AG08396 (cell line): Measurements from ENCODE around the gene NUDT14.

Source experiments
- DNase-seq: peaks from one replicate; pipeline ENCODE4 v3.0.0; 2012; ENCODE audit warnings: low spot score, mixed read lengths

The NUDT14 gene

DNA sequence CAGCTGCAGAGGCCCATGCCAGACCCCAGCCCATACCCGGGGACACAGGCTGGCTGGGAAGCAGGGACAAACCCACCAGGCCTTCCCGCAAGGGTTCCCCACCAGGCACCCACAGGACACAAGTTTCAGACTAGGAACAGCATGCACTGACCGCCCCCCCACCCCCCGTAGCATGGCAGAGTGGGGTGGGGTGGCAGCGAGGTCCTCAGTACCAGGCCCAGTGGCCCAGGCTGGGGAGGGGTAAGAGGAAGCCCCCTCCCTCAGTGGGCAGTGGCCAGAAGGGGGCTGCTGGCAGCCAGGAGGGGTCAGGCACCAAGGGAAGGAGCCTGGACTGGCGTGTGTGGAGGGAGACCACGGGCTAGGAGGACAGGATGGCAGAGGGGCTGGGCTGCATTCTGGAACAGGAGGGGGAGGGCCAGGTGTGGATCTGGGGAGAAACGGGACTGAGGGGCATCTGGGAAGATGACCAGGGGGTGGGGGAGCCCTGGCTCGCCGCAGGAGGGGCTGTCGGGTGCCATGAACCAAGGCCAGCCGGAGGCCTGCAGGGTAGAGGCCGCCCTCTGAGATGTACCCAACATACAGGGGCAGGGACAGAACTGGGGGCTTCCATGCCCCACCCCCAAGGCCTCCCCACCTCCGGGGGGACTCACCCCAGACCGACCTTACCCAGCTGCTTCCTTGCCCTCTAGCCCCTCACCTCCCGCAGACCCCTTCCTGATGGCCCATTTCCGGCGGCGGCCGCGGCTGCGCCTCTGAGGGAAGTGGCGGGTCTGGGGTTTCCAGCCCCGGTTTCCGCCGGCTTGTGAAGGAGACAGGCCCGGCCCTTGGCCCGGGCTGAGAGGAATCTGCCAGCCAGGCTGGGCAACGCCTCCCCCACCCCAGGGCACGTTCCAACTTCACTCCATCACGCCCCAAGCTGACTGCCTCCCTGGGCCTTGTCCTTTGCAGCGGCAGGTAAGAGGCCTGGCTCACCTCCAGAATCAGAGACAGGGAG, 6.9 kb downstream of the NUDT14 start:
- no peak for DNase-seq

DNA sequence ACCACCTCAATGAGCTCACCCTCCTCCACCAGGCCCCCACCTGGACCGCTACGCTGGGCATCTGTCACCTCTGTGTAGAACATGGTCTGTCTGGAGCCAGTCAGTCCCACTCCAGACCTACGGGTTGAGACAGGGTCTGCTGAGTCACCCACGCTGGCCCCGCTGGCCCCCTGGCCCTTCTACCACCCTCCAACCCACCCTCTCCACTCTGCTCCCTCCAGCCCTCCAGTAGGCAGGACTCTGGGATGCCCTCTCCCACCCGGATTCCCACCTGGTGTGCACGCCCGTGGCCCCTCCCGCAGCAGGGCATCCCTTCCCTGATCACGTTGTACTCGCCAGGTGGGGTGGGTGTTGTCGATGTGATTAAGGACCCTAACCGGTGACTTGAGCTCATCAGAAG, 8.0 kb downstream of the NUDT14 start:
- no peak for DNase-seq

DNA sequence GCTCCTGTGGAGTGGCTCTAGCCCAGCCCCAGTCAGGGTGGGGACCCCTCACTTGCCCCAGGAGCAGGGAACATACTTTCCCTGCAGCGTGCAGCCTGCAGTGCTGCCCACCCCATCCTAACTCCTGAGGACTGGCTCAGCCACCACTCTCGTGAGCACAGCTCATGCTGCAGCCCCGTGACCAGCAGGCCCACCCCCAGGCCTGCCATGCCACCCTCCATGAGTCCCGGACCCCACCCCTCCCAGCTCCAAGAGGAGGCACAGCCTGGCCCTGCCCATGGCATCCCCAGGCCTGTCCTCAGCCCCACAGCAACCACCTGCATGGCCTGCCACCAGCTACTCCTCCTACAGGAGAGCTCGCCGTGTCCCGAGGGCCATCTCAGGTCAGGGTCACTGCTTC, 8.6 kb downstream of the NUDT14 start:
- DNase-seq: no peak

DNA sequence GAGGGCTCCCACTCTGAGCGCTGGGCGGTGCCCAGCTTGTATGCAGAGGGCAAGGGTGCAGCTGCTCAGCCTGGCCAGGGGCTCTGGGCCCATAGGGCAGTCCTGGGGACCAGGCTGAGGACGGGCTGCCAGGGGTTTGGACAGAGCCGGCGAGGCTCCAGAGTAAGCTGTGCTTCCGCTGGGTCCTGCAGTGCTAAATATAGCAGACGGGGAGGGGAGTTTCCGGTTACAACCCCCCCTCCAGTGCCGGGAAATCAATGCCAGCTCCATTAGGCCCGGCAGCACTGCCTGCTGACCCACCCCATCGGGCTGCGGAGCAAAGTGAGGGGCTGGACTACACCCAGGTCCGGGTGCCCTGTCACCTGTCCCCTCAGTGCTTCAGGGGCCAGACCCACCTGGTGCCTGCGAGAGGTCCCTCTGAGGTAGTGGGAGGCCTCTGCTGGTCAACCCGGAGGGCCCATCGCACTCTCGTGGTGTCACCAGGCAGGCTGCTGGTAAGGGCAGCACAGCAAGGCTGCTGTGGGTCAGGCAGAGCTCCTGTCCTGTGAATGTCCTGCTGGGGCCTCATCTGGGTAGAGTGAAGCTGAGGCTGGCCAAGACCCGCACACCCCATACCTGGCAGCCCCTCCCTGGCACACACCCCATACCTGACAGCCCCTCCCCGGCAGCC, 10.0 kb downstream of the NUDT14 start:
- no peak for DNase-seq

DNA sequence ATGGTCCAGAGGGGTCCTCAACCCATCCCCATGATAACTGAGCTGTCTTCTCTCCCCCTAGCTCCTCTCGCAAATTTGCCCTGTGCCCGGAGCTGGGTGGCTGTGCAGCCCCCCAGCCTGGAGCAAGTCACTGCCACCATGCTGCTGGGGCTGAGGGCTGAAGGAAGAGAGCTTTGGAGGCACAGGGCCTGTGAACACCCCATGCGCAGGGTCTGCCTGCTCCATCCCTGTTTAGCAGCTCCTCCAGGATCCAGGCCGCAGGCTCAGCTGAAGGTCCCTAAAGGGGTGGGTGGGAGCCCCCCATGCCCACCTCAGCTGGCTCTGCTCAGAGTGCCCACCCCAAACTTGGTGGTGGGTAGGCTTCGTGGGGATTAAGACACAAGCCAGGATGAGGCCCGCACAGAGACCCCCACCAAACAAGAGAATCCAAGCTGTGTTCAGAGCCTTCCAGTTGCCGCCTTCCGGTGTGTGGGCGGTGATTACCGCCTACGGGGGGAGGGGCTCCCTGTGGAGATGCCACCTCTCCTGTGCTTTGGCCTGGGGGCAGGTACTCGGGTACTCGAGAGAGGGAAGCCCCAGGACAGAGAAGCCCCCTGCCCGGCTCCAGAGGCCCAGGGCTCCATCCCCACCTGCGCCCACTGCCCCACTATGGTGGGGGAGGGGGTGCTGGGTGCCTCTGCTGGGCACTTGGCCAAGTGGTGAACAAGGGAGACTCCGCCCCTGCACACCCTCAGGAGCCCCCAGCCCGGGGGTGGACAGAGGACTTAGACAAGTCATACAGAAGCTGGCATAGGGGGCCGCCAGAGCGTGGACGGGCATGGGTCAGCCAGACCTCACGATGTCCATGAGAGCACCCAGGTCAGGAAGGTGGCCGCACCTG, 11.1 kb downstream of the NUDT14 start:
- DNase-seq: no peak

DNA sequence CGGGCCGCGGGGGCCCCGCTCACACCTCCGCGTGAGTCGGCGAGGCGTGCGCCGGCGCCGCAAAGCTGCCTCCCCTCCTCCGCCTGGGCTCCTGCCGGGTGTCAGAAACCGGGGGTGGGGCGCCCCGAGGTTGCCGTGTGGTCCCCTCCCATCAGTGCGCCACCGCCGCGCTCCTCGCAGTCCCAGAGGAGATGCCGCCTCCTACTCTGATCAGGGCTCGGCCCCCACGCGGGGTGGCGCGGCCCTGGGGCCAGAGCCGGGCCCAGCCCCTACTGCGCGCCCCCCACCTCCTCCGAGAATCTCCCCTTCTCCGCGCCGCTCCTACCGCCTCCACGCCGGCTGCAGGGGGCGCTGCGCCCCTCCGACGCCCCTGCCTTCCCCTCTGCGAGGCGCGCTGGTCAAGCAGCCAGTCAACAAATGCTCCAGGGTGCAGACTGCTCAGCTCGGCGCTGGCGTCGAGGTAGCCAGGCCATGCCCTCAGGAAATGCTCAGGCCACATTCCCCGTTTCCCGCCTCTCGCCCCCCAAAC, 12.1 kb downstream of the NUDT14 start:
- DNase-seq: no peak

DNA sequence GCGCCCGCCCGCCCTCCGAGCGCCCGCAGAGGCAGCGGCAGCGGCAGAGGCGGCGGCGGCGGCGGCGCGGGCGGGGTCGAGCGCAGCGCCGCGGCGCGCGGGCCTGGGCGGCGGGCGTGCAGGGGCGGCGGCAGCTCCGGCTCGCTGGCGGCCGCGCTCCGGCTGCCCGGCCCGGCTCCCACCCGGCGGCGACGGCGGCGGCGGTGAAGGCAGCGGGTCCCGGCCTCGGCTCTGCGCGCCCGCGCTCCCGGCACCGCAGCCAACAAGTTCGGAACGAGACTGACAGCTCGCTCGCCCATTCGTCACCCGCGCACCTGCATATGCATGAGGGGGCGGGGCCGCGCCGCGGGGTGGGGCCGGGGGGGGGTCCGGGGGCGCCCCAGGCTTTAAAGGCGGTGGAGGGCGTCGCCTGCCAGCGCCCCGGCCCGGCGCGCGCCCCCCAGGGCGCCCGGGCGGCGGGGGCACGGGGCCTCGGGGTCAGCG, 12.6 kb downstream of the NUDT14 start, which contains the start of gene JAG2:
JAG2 (minus strand) TSS at position 281 of the 483 bp plus-strand sequence. CDS start 356 bp downstream, outside the sequence.
- no peak for DNase-seq

DNA sequence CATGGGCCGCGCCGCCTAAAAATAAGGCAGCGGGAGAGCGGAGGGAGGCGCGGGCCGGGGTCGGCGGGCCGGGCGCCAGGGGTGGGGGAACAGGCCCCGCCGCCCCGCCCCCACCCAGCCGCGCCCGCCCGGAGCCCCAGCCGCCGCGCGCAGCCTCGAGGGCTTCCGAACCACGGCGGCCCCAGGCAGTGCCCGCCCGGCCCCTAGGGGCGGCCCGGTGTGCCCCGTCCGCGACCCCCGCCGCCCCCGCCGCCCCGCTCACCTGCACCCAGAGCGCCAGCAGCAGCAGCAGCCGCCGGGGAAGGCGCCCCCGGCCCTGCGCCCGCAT, 13.1 kb downstream of the NUDT14 start:
- DNase-seq: no peak

DNA sequence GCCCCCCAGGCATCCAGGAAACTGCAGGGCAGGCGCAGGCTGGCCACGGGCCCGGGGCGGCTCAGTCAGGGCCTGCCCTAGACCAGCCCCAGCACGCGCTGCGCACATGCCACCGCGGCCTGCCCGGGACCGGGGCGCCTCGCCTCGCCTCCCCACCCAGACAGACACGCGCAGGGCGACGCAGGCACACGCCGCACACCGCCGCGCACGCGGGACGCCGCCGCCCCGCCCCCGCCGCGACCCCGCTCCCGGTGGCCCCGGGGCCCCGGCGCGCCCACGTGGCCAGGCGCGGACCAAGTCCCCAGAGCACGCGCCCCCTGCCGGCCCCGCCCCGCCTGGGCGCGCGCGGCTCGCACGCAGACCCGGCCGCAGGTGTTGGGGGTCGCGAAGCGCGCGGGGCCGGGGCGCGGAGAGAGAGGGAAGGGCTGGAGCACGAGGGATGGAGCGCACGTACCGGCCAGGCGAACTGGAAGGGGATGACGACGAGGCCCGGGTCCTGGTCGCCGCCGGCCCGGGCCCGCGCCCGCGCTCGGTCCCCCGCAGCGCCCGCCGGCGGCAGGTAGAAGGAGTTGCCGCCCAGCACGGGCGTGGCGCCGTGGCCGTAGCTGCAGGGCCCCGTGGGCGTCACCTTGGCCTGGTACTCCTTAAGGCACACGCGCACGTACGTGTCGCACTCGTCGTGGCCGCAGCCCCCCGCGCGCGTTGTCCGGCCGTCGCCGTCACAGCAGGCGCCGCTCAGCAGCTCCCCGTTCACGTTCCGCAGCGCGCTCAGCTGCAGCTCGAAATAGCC, 13.6 kb downstream of the NUDT14 start:
- no peak for DNase-seq

DNA sequence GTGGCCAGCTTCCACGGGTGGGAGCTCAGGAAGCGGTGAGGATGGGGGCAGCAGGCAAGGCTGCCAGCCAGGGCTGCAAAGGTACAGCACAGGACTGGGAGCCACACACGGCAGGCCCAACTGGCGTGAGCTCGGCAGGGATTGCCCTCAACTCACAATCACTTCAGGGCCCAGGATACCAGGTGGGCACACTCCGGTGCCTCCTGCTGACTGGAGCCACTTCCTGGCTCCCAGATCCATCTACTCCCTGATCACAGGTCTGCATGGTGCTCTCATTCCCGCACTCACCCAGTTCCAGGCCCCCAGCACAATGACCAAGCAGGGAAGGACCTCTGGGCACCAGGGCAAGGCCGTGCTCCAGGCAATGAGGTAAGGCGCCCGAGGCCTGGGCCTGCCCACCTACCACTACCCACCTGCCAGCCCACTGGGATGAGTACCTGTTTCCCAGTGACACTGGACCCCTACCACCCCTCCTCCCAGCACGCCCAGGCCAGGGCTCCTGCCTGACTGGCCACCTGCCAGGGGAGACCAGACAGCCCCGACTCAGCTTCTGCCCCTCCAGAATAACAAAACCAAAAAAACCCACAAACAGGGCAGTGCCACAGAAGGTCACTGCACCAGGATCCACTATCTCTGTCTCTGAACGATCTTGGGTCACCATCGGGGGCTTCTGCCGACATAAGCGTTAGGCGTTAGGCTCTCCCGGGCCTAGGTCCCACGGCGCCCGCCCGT, 14.4 kb downstream of the NUDT14 start:
- no peak for DNase-seq

DNA sequence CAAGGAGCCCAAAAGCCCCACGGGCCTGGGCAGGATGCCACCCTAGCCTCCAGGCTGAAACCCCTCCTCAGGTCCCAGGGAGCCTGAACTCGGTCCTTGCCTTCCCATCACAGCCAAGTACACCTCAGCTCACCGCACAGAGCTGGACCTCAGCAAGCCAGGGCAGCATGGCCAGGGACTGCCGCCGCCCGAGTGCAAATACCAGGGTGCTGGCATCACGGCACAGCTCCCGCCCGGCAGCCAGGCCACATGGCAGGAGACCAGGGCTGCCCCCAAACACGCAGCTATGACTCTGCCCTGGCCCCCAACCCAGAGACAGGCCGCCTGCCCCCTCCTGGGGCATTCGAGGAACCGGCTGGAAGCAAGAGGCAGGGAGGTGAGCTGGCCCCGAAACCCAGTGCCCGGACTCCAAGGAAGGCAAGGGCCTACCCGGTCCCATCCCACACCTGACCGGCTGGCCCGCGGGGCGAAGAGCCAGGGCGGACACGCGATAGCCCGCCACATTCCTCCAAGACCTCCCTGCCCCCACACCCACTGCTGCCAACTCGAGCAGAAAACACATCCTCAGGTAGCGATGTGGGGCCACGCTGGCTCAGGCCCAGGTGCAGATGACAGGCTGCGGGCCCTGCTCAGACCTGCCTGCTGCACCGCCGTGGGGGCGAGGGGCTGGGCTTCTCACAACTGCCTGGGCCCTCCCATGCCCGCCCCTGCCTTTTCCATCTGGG, 15.2 kb downstream of the NUDT14 start:
- no peak for DNase-seq

DNA sequence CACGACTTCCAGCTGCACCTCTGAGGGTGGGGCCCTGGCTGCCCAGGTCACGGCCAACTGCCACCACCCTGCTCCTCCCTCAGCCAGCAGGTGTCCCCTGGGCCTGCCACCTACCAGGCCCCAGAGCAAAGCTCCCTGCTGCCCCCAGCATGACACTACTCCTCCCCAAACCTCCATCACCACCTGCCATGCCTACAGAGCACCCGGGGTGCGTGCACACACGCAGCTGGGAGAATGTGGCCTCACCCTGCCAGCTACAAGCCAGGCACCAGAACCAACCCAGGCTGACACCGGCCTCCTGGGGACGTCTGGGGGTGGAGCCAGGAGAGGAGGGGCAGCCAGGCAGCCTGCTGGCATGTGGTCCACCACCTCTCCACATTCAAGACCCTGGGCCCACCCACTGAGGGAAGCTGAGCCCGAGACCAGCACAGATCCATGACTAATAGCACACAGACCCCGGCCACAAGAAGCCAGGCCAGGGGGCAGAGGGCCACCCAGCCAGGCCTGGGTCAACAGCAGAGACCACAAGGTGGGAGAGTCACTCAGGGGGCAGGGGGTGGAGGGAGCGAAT, 15.9 kb downstream of the NUDT14 start:
- no peak for DNase-seq

DNA sequence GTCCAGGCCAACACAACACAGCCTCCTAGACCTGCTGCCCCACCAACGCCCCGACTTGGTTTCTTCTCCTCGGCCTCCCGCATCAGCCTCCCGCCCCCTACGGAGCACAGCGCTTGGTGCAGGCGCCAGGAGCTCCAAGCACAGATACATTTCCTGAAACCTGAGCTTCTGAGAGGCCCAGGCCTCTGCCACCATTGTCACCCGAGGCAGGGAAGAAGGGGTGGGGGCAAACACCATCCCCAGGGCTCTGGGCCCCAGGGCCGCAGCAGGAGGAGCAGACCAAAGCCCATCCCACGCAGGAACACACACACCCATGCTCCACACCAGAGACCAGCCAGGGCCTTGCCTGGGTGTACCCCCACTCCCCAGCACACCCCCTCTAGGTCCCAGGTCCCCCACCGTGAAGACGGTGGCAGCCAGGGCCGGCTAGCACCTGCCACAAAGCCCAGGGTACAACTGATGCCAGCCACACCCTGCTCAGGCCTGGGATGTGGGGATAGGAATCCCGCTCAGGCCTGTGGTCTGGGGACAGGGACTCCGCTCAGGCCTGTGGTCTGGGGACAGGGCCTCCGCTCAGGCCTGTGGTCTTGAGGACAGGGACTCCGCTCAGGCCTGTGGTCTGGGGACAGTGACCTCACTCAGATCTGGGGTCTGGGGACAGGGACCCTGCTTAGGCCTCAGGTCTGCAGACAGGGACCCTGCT, 17.9 kb downstream of the NUDT14 start:
- DNase-seq: no peak

DNA sequence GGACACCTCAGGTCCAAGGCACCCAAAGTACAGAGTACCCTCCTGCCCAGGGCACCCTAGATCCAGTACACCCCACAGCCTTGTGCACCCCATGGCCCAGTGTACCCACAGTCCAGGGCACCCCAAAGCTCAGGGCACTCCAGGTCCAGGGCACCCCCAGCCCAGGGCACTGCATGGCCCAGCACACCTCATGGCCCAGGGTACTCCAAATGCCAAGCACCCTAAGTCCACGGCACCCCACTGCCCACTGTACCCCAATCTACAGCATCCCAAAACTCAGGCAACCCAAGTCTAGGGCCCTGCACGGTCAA, 18.5 kb downstream of the NUDT14 start:
- DNase-seq: no peak

DNA sequence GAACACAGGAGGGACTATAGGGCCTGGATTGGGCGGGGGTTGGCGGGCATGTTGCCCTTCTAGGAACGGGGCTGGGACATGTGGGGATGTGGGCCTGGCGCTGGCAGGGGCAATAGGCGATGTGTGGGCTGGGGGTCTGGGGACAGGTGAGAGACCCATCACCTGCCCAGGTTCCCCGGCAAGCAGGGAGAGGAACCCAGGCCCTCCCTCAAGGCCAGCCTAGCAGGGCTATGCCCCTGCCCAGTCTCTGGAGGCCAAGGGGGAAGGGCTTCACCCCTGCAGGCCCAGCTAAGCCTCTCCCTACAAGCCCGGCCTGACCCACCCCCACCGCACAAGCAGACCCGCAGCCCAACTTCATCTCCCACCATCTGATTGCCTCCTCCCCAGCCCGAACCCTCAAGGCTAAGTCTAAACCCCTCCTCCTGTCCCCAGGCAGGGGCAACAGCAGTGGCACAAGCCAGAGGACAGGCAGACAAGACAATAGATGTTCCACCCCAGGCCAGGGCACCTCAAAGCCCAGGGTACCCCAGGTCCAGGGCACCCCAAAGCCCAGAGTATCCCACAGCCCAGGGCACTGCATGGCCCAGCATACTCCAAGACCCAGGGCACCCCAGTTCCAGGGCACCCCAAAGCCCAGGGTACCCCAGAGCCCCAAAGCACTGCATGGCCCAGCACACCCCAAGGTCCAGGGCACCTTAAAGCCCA, 19.0 kb downstream of the NUDT14 start:
- peak; percentile 61 for DNase-seq

DNA sequence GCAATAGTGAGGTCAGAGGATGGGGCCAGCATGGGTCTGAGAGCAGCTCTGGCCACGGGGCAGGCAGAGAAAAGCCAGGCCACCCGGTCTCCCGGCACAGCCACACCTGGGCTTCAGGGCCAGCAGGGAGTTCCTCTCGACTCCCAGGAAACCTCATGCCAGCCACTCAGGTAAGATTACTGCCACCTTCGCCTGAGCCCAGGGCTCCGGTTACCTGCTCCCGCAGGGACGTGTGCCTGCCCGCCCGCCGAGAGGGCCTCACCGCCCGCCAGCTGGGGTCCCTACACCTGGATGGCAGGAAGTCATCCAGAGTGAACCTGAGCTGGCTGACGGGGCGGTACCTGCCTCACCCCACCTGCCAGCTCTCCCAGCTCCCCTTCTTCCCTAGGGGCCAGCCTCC, 19.8 kb downstream of the NUDT14 start:
- no peak for DNase-seq

DNA sequence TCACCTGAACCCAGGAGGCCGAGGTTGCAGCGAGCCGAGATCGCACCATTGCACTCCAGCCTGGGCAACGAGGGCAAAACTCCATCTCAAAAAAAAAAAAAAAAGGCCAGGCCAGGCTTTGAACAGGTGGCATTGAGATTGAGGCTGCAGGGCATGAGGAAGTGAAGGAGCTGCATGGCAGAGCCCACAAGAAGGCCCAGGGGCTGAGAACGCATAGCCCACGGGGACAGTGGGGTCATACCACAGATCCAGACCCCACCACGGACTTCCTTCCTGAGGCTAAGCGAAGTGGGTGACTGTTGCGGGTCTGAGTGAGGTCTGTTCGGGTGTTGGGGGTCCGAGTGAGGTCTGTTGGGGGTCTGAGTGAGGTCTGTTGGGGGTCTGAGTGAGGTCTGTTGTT, 20.3 kb downstream of the NUDT14 start:
- no peak for DNase-seq

DNA sequence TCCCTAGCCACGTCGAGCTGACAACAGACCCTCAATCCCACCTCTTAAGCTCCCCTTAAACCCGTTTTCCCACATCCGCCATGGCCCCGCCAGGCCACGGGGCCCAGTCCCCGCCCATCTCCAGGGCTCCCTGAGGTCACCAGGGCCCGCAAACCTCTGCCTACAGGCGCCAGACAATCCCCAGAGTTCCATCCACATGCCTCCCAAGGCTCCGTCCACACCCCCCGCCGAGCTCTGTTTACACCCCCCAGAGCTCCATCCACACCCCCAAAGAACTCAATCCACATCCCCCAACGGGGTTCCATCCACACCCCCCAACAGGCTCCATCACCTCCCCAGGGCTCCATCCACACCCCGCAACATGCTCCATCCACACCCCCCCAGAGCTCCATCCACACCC, 21.8 kb downstream of the NUDT14 start:
- DNase-seq: no peak
